Measurements from ENCODE around the gene BCKDK. TPM values are rescaled to one million over a fixed set of nuclear protein-coding genes. Genes with fewer than 3 reads are reported as not detected.

BCKDK gene
- total RNA-seq, 2 experiments from 2014 or later: 39.0 to 40.4 TPM

GRCh38 chr16:31133046-31133501, 24.9 kb downstream of the BCKDK start:
- H3K9me2 ChIP-seq (ENCODE audit: insufficient read depth, low read length): no peaks in the 10 kb centered on the region
- TF ChIP-seq EZH2phosphoT487 (IDR thresholded peaks at IDR 0.05; ENCODE audit: borderline replicate concordance, low read depth, low read length): no peak
- no peak for TF ChIP-seq CTCF (conservative IDR thresholded peaks at IDR 0.05; ENCODE audit: low read length)
- no peaks in the 10 kb centered on the region for H3K9me3 ChIP-seq (ENCODE audit: low read length)
- intact Hi-C loops (cut with micrococcal nuclease; ENCODE audit: unreplicated experiment): no loop called here
- peaks cover 26% of the 10 kb centered on the region for H3K36me3 ChIP-seq (ENCODE audit: insufficient read depth, low read length)
- no peaks in the 10 kb centered on the region for H3K4me1 ChIP-seq (ENCODE audit: insufficient read depth, low read length, poor library complexity, severe bottlenecking)
- no peak overlapping the region for H3K4me3 ChIP-seq (ENCODE audit: low read depth, low read length, poor library complexity, severe bottlenecking)
- no peaks in the 10 kb centered on the region for H4K20me1 ChIP-seq (ENCODE audit: insufficient read depth, low read length)
- BruUV-seq (replicated peaks): no TSS peak
- no peaks in the 10 kb centered on the region for H3K79me2 ChIP-seq (ENCODE audit: insufficient read depth, low read depth, low read length)
- H3K4me2 ChIP-seq (ENCODE audit: low read length): no peak overlapping the region
- ChIA-PET CTCF (ENCODE audit: unreplicated experiment) (no interaction called here), POLR2A (no interaction called here)
- no peak overlapping the region for H2AFZ ChIP-seq (ENCODE audit: low read length)
- H3K27ac ChIP-seq (ENCODE audit: low read depth, low read length, poor library complexity, severe bottlenecking): no peak overlapping the region
- DNase-seq (ENCODE audit: low spot score): no peak

GRCh38 chr16:31134091-31134571, 25.9 kb downstream of the BCKDK start:
- H2AFZ ChIP-seq (ENCODE audit: low read length): no peak overlapping the region
- POLR2A ChIA-PET: no interaction called here

More at GRCh38 chr16:31134091-31134571, 25.9 kb downstream of the BCKDK start:
- CTCF ChIA-PET (ENCODE audit: unreplicated experiment): no interaction called here
- no TSS peak for BruUV-seq (replicated peaks)
- H3K79me2 ChIP-seq (ENCODE audit: insufficient read depth, low read depth, low read length): no peaks in the 10 kb centered on the region
- H4K20me1 ChIP-seq (ENCODE audit: insufficient read depth, low read length): no peaks in the 10 kb centered on the region
- no peak overlapping the region for H3K27ac ChIP-seq (ENCODE audit: low read depth, low read length, poor library complexity, severe bottlenecking)
- DNase-seq (ENCODE audit: low spot score): no peak
- TF ChIP-seq CTCF (conservative IDR thresholded peaks at IDR 0.05; ENCODE audit: low read length): no peak
- TF ChIP-seq EZH2phosphoT487 (IDR thresholded peaks at IDR 0.05; ENCODE audit: borderline replicate concordance, low read depth, low read length): no peak
- H3K4me3 ChIP-seq (ENCODE audit: low read depth, low read length, poor library complexity, severe bottlenecking): no peak overlapping the region
- H3K36me3 ChIP-seq (ENCODE audit: insufficient read depth, low read length): peaks cover 25% of the 10 kb centered on the region; the same call in 1 of the 2 replicates
- no peak overlapping the region for H3K4me2 ChIP-seq (ENCODE audit: low read length)
- H3K9me2 ChIP-seq (ENCODE audit: insufficient read depth, low read length): no peaks in the 10 kb centered on the region
- H3K9me3 ChIP-seq (ENCODE audit: low read length): no peaks in the 10 kb centered on the region
- no peaks in the 10 kb centered on the region for H3K4me1 ChIP-seq (ENCODE audit: insufficient read depth, low read length, poor library complexity, severe bottlenecking)
- intact Hi-C loops (cut with micrococcal nuclease; ENCODE audit: unreplicated experiment): no loop called here
